ENCODE measurements around the gene ACACA. TPM values are rescaled to one million over a fixed set of nuclear protein-coding genes. Genes with fewer than 3 reads are reported as not detected.

The ACACA gene
- total and polyA plus RNA-seq, 12 donors: 18.2 to 112 (median 70.4) TPM

- Histone ChIP-seq H3K9me3 (replicated peaks in 1 of 3) (no peaks in the 10 kb centered on the region), H3K36me3 (replicated peaks in 1 of 2) (no peaks in the 10 kb centered on the region), H3K27me3 (no peaks in the 10 kb centered on the region), H3K4me3 (no peak overlapping the region), H3K27ac (no peak overlapping the region), H3K4me1 (replicated peaks in 1 of 2) (peaks cover 17 to 23% of the 10 kb centered on the region in 2 donors)
- no peak for DNase-seq
- TF ChIP-seq, protein P1, sequence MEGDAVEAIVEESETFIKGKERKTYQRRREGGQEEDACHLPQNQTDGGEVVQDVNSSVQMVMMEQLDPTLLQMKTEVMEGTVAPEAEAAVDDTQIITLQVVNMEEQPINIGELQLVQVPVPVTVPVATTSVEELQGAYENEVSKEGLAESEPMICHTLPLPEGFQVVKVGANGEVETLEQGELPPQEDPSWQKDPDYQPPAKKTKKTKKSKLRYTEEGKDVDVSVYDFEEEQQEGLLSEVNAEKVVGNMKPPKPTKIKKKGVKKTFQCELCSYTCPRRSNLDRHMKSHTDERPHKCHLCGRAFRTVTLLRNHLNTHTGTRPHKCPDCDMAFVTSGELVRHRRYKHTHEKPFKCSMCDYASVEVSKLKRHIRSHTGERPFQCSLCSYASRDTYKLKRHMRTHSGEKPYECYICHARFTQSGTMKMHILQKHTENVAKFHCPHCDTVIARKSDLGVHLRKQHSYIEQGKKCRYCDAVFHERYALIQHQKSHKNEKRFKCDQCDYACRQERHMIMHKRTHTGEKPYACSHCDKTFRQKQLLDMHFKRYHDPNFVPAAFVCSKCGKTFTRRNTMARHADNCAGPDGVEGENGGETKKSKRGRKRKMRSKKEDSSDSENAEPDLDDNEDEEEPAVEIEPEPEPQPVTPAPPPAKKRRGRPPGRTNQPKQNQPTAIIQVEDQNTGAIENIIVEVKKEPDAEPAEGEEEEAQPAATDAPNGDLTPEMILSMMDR (IDR thresholded peaks at IDR 0.05): no peak
- no peak for TF ChIP-seq POLR2A (IDR thresholded peaks at IDR 0.05)
- intact Hi-C loops (cut with DNase I): loop anchor here in 1 of 2 donors (10.0 kb wide), 1 partner anchor 71 kb away; no protein-coding TSS in a partner anchor
Observed at GRCh38 chr17:37283414-37283961, 123.1 kb downstream of the ACACA start.

DNA sequence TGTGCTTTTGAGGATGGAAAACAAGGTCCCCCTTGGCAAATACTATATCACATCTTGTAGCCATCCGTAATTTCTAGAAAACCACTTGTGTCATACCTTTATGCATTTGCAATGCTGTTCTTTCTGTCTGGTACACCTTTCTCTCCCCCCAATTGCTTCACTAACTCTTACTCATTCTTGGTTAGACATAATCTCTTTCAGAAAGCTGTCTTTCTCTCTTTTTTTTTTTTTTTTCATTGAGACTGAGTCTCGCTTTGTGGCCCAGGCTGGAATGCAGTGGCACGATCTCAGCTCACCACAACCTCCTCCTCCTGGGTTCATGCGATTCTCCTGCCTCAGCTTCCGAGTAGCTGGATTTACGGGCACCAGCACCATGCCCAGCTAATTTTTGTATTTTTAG lies 125.8 kb downstream of the ACACA start:
- no peak overlapping the region for H3K27ac ChIP-seq
- no peak for DNase-seq
- intact Hi-C loops (cut with DNase I): loop anchor here in 1 of 2 donors (10.0 kb wide), 1 partner anchor 74 kb away; no protein-coding TSS in a partner anchor
- TF ChIP-seq, protein P1 (IDR thresholded peaks at IDR 0.05): no peak
- no peak for TF ChIP-seq POLR2A (IDR thresholded peaks at IDR 0.05)
- H3K9me3 ChIP-seq (replicated peaks in 1 of 3): no peaks in the 10 kb centered on the region
- H3K4me1 ChIP-seq (replicated peaks in 1 of 2): peaks cover 17 to 23% of the 10 kb centered on the region in 2 donors
- H3K27me3 ChIP-seq: no peaks in the 10 kb centered on the region
- no peak overlapping the region for H3K4me3 ChIP-seq
- 97 to 98% (median 98%) methylated on average over 6 of the region's 6 CpGs for WGBS, 4 donors
- no peaks in the 10 kb centered on the region for H3K36me3 ChIP-seq (replicated peaks in 1 of 2)

GRCh38 chr17:37278247-37278894 lies 128.3 kb downstream of the ACACA start:
- no peak overlapping the region for H3K4me3 ChIP-seq
- peaks cover 0 to 4% of the 10 kb centered on the region in 2 donors for H3K36me3 ChIP-seq (replicated peaks in 1 of 2)
- no peaks in the 10 kb centered on the region for H3K9me3 ChIP-seq (replicated peaks in 1 of 3)
- DNase-seq: no peak
- peaks cover 4% of the 10 kb centered on the region in 2 donors for H3K4me1 ChIP-seq (replicated peaks in 1 of 2)
- H3K27me3 ChIP-seq: no peaks in the 10 kb centered on the region
- 71 to 88% (median 83%) methylated on average over 2 of the region's 2 CpGs for WGBS, 4 donors
- no peak overlapping the region for H3K27ac ChIP-seq
- TF ChIP-seq, protein P1 (IDR thresholded peaks at IDR 0.05): no peak
- no peak for TF ChIP-seq POLR2A (IDR thresholded peaks at IDR 0.05)
- intact Hi-C loops (cut with DNase I): no loop called here

DNA sequence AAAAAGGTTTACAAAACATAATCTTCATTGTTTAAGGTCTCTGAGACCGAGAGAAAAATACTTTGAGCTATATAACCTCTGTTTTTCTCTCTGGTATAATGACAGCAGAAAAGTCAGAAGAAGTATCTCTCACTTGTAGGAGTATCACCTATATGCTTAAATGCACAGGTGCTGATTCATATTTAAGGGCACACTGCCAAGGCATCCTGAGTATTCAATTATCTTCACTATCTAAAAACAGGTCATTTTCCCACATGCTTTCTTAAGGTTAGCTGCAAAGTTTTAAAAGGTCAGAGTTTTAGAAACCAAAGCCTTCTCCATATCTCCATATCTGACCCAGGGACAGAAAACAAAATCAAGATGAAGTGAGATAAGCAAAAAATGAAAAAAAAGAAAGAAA lies 130.2 kb downstream of the ACACA start:
- Histone ChIP-seq H3K9me3 (replicated peaks in 1 of 3) (no peaks in the 10 kb centered on the region), H3K27me3 (no peaks in the 10 kb centered on the region), H3K27ac (no peak overlapping the region), H3K4me1 (replicated peaks in 1 of 2) (no peaks in the 10 kb centered on the region), H3K4me3 (no peak overlapping the region), H3K36me3 (replicated peaks in 1 of 2) (peaks cover 0 to 4% of the 10 kb centered on the region in 2 donors)
- TF ChIP-seq POLR2A (IDR thresholded peaks at IDR 0.05): no peak
- TF ChIP-seq, protein P1 (IDR thresholded peaks at IDR 0.05): no peak
- intact Hi-C loops (cut with DNase I): no loop called here
- DNase-seq: no peak
- WGBS, 4 donors: 0 to 68% (median 29%) methylated on average over 1 of the region's 1 CpG

All from adrenal gland (tissue), 12 donors.